GM12872 (cell line): ENCODE data around the gene TTC7B.

Experiments
- CTCF ChIP-seq: IDR thresholded peaks from 3 replicates; pipeline ENCODE4 v1.5.1; 2011; ENCODE audit warnings: low read depth, mild to moderate bottlenecking, low read length, moderate library complexity; ENCODE audit not compliant: insufficient read depth

TTC7B gene

GRCh38 chr14:90642244-90642717, 173.9 kb downstream of the TTC7B start:
- no peak for TF ChIP-seq CTCF

- TF ChIP-seq CTCF = no peak
Measured at GRCh38 chr14:90641615-90642243, 174.5 kb downstream of the TTC7B start.

- no peak for TF ChIP-seq CTCF
Measured at GRCh38 chr14:90641168-90641567, 175.1 kb downstream of the TTC7B start.

- TF ChIP-seq CTCF = no peak
Measured at GRCh38 chr14:90639641-90640040, 176.6 kb downstream of the TTC7B start.

- TF ChIP-seq CTCF = no peak
Measured at GRCh38 chr14:90632871-90633270, 183.4 kb downstream of the TTC7B start.

GRCh38 chr14:90632451-90632850, 183.8 kb downstream of the TTC7B start:
- no peak for TF ChIP-seq CTCF

- no peak for TF ChIP-seq CTCF
Measured at GRCh38 chr14:90630171-90630806, 185.9 kb downstream of the TTC7B start.
